Motor neuron (in vitro differentiated cells): ENCODE data around the gene MTAP. TPM values are rescaled to one million over a fixed set of nuclear protein-coding genes. Genes with fewer than 3 reads are reported as not detected.

Experiments used
- ATAC-seq, 8 experiments: fragments of 200-7000 bp; cut with Tn5 transposase; replicated peaks in 6 of 8; 2 replicates each; pipeline ENCODE4 v1.8.0; 2021; ENCODE audit warnings: mild to moderate bottlenecking in 8 of 8, moderate library complexity in 8 of 8
- H3K27ac ChIP-seq, 2 donors: fragments of 250-450 bp; sonication (Bioruptor Pico); 2 replicates each; pipeline ENCODE4 v1.9.0; 2021; ENCODE audit warnings: antibody characterized with exemption in 2 of 2, mild to moderate bottlenecking in 2 of 2, moderate library complexity in 1 of 2
- H3K4me1 ChIP-seq, 2 donors: fragments of 250-450 bp; sonication (Bioruptor Pico); replicated peaks in 1 of 2; 2 replicates each; pipeline ENCODE4 v1.6.1; 2021; ENCODE audit warnings: antibody characterized with exemption in 2 of 2, mild to moderate bottlenecking in 2 of 2, moderate library complexity in 1 of 2
- H3K4me3 ChIP-seq, 5 donors: fragments of 250-450 bp; sonication (Bioruptor Pico); 2 replicates each; pipeline ENCODE4 v1.9.0; 2021; ENCODE audit warnings: antibody characterized with exemption in 5 of 5, mild to moderate bottlenecking in 5 of 5, moderate library complexity in 4 of 5
- WGBS, 10 experiments: fragments of 450-650 bp; shearing (Covaris generic); methylation state at CpG; one replicate each; pipeline ENCODE4 v1.0.0; 2022; 5-methylcytosine and 5-hydroxymethylcytosine counted together
- in situ Hi-C, 9 experiments: fragments of 400-800 bp; cut with MboI; loops; one replicate each; pipeline ENCODE4 v1.15.0; 2021; ENCODE audit warnings: low sequenced_read_pairs in 9 of 9, low pct_unique_long_range_greater_than_20kb in 2 of 9; ENCODE audit not compliant: unreplicated experiment in 9 of 9
- total RNA-seq, 8 experiments: library from RNA; unstranded; fragments of 300-600 nt; gene quantifications; 2 replicates each; pipeline versions ENCODE4 v1.2.3 to v1.2.4, GENCODE V29; 2022

MTAP gene
- total RNA-seq, 8 experiments from 2014 or later, result 11.2 to 47.5 (median 18.8) TPM

DNA sequence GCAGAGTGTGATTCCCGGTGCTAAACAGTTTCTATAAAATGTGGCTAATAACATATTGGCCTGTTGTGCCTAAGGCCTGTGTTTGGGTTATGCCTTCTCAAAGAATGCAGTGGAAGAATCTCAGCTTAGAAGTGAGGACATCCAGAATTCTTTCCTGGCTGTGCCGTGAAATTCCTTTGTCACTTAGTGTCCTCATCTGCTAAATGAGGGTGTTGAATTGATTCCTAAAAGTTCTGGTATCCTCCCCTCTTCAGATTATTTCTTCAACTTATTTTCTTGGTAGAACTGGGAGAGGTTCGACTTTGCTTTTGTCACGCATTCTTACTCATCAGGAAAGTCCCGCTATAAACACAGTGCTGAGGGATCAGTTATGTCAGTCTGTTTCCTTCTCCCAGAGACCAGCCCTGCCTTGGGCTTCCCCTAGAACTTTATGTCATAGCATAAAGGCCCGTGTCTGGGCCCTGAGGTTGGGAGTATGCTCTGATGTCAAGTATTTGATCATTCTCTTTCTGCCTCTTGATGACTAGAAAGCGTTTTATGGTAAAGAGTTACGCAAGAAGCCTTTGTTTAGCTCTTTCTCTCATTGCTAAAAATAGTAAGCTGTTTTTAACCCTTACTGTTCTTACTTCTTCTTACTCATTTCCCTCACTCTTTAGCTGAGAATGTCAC lies 29.5 kb downstream of the MTAP start:
- no peaks in the 10 kb centered on the region for H3K4me1 ChIP-seq
- ATAC-seq, result peak in 3 of 8 experiments; percentile 64 to 66 (median 65)
- in situ Hi-C loops, result no loop called here
- 0 to 91% (median 88%) methylated on average over 3 to 8 of the region's 8 CpGs for WGBS, 10 experiments
- H3K27ac ChIP-seq, result no peak overlapping the region
- no peak overlapping the region for H3K4me3 ChIP-seq

GRCh38 chr9:21833090-21833801 lies 30.8 kb downstream of the MTAP start:
- Histone ChIP-seq H3K27ac (no peak overlapping the region), H3K4me1 (no peaks in the 10 kb centered on the region), H3K4me3 (no peak overlapping the region)
- no peak for ATAC-seq
- in situ Hi-C loops, result no loop called here
- 87 to 100% (median 96%) methylated on average over 2 to 7 of the region's 8 CpGs; no CpG with 5 or more reads in 2 of the 10 experiments for WGBS, 10 experiments

DNA sequence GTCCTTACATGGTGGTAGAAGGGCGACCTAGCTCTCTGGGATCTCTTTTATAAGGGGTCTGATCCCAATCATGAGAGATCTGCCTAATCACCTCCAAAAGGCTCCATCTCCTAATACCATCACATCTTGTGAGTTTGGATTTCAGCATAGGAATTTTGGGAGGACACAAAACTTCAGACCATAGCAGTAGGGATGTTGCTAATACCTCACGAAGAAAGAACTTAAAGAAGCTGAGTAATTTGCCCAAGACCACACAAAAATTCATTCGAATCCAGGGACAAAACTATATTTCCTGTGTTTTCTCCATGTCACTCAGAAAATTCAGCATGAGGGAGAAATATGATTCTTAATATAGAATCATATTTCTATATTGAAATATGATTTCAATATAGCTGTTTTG lies 32.7 kb downstream of the MTAP start:
- Histone ChIP-seq H3K4me1 (no peaks in the 10 kb centered on the region), H3K27ac (no peak overlapping the region), H3K4me3 (no peak overlapping the region)
- in situ Hi-C loops, result no loop called here
- WGBS, 10 experiments, result 67 to 100% (median 93%) methylated on average over 1 to 3 of the region's 3 CpGs; no CpG with 5 or more reads in 2 of the 10 experiments
- ATAC-seq, result no peak

GRCh38 chr9:21836437-21837161 lies 34.2 kb downstream of the MTAP start:
- Histone ChIP-seq H3K27ac (no peak overlapping the region), H3K4me3 (no peak overlapping the region), H3K4me1 (no peaks in the 10 kb centered on the region)
- WGBS, 10 experiments, result 0 to 100% (median 87%) methylated on average over 2 to 6 of the region's 7 CpGs; no CpG with 5 or more reads in 1 of the 10 experiments
- in situ Hi-C loops, result no loop called here
- ATAC-seq, result peak in 5 of 8 experiments; percentile 10 to 93 (median 73)

- Histone ChIP-seq H3K4me3 (no peak overlapping the region), H3K27ac (no peak overlapping the region), H3K4me1 (no peaks in the 10 kb centered on the region)
- 80 to 100% (median 89%) methylated on average over 1 to 6 of the region's 6 CpGs for WGBS, 10 experiments
- ATAC-seq, result no peak
- in situ Hi-C loops, result no loop called here
Measured at GRCh38 chr9:21837501-21837900, 35.1 kb downstream of the MTAP start.

GRCh38 chr9:21840647-21841046 lies 38.2 kb downstream of the MTAP start:
- WGBS, 10 experiments, result 40 to 100% (median 69%) methylated on average over 1 to 2 of the region's 2 CpGs; no CpG with 5 or more reads in 6 of the 10 experiments

GRCh38 chr9:21841133-21841532 lies 38.7 kb downstream of the MTAP start:
- in situ Hi-C loops, result no loop called here
- Histone ChIP-seq H3K27ac (no peak overlapping the region), H3K4me3 (no peak overlapping the region), H3K4me1 (no peaks in the 10 kb centered on the region)
- no peak for ATAC-seq
- WGBS, 10 experiments, result 100% methylated on average over 1 of the region's 1 CpG; no CpG with 5 or more reads in 8 of the 10 experiments

More at GRCh38 chr9:21840647-21841046, 38.2 kb downstream of the MTAP start:
- Histone ChIP-seq H3K27ac (no peak overlapping the region), H3K4me3 (no peak overlapping the region), H3K4me1 (no peaks in the 10 kb centered on the region)
- no peak for ATAC-seq
- in situ Hi-C loops, result no loop called here

- Histone ChIP-seq H3K4me1 (no peaks in the 10 kb centered on the region), H3K27ac (no peak overlapping the region), H3K4me3 (no peak overlapping the region)
- no peak for ATAC-seq
- 94 to 100% (median 100%) methylated on average over 1 to 3 of the region's 4 CpGs; no CpG with 5 or more reads in 2 of the 10 experiments for WGBS, 10 experiments
- in situ Hi-C loops, result no loop called here
Measured at GRCh38 chr9:21848615-21849014, 46.2 kb downstream of the MTAP start.

- in situ Hi-C loops, result no loop called here
- Histone ChIP-seq H3K27ac (no peak overlapping the region), H3K4me1 (no peaks in the 10 kb centered on the region), H3K4me3 (no peak overlapping the region)
- no peak for ATAC-seq
- 76 to 100% (median 93%) methylated on average over 1 to 3 of the region's 3 CpGs; no CpG with 5 or more reads in 1 of the 10 experiments for WGBS, 10 experiments
Measured at GRCh38 chr9:21852754-21853153, 50.3 kb downstream of the MTAP start.

DNA sequence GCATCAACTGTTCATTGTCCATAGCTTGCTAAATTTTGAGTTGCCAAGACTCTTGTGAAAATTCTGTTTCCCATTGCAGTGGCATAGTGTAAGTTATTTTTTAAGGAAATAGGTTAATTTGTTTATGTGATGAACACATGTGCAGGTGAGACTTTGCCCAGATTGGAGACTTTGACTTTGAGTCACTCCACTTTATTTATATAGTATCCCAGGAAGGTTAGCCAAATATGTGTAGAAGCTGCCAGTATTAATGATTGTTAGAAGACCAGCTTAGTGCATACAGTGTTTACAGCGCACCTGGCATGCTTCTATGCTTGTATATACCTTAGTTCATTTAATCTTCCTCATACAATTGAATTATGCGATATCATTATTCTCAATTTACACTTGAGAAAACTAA lies 51.0 kb downstream of the MTAP start:
- in situ Hi-C loops, result no loop called here
- H3K27ac ChIP-seq, result no peak overlapping the region
- H3K4me1 ChIP-seq, result no peaks in the 10 kb centered on the region
- WGBS, 10 experiments, result 94 to 100% (median 100%) methylated on average over 1 to 2 of the region's 2 CpGs
- no peak for ATAC-seq
- H3K4me3 ChIP-seq, result no peak overlapping the region

GRCh38 chr9:21854119-21854518 lies 51.7 kb downstream of the MTAP start:
- ATAC-seq, result no peak
- Histone ChIP-seq H3K4me3 (no peak overlapping the region), H3K27ac (no peak overlapping the region), H3K4me1 (no peaks in the 10 kb centered on the region)
- in situ Hi-C loops, result no loop called here
- 75 to 100% (median 97%) methylated on average over 1 to 4 of the region's 4 CpGs for WGBS, 10 experiments

DNA sequence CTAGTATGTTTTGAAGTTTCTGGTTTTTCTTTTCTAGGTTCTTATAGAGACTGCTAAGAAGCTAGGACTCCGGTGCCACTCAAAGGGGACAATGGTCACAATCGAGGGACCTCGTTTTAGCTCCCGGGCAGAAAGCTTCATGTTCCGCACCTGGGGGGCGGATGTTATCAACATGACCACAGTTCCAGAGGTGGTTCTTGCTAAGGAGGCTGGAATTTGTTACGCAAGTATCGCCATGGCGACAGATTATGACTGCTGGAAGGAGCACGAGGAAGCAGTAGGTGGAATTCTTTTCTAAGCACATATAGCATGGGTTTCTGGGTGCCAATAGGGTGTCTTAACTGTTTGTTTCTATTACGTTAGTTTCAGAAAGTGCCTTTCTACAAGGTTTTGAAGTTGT lies 52.2 kb downstream of the MTAP start:
- WGBS, 10 experiments, result 80 to 100% (median 92%) methylated on average over 1 to 8 of the region's 11 CpGs

More for the DNA sequence above, 52.2 kb downstream of the MTAP start:
- H3K4me1 ChIP-seq, result no peaks in the 10 kb centered on the region
- H3K27ac ChIP-seq, result no peak overlapping the region
- ATAC-seq, result no peak
- in situ Hi-C loops, result no loop called here
- no peak overlapping the region for H3K4me3 ChIP-seq
